Right lung (tissue), 5 donors: ENCODE data around the gene RPS6KB2. TPM values are rescaled to one million over a fixed set of nuclear protein-coding genes. Genes with fewer than 3 reads are reported as not detected.
"Not testable (repeated sequence)": the region's sequence is repeated elsewhere in the genome, so short reads cannot be mapped to it uniquely, and the experiment has no call there.

ENCODE experiments used
- DNase-seq, 2 donors: peaks; one replicate each; pipeline ENCODE4 v3.0.0-alpha.2; 2013
- polyA plus RNA-seq, 5 donors: library from polyadenylated mRNA; unstranded; fragments of 120-200 nt; gene quantifications; one replicate each; pipeline versions ENCODE4 v1.2.1 to v1.2.3, GENCODE V29; 2013; ENCODE audit warnings: inconsistent platforms in 1 of 5, low replicate concordance in 1 of 5; ENCODE audit not compliant: insufficient read length in 5 of 5, insufficient read depth in 1 of 5

RPS6KB2 gene
- polyA plus RNA-seq, 5 donors: 34.2 to 45.2 (median 40.7) TPM

DNA sequence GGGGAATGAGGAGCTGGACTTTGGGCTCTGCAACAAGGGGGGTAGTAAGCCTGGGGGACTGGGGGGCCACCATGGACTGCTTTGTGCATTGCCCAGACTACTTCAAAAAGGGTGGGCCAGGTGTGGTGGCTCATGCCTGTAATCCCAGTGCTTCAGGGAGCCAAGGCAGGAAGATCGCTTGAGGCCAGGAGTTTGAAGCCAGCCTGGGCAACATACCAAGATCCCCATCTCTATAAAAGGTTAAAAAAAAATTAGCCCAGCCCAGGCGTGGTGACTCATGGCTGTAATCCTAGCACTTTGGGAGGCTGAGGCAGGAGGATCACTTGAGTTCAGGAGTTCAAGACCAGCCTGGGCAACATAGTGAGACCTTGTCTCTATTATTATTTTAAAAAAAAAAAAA lies 37.2 kb downstream of the RPS6KB2 start:
- not testable (repeated sequence) for DNase-seq

DNA sequence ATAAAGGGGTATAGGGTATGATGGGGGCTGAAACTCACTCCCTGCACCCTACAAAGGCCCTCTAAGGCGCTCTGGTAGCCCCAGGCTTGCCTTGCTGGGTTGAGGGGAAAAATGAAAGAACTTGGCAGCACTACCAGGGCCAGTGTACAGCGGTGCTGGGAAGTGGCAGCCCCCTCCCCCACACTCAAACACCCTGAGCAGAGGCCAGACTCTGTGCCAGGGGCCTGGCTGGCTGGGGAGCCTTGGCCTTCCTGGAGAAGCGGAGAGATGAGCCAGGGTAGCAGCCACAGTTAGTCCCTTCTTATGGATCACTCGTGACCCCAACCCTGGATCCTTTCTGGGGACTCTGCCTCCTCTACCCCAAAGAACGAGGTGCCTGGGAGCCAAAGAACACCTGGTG lies 38.1 kb downstream of the RPS6KB2 start:
- no peak for DNase-seq

DNA sequence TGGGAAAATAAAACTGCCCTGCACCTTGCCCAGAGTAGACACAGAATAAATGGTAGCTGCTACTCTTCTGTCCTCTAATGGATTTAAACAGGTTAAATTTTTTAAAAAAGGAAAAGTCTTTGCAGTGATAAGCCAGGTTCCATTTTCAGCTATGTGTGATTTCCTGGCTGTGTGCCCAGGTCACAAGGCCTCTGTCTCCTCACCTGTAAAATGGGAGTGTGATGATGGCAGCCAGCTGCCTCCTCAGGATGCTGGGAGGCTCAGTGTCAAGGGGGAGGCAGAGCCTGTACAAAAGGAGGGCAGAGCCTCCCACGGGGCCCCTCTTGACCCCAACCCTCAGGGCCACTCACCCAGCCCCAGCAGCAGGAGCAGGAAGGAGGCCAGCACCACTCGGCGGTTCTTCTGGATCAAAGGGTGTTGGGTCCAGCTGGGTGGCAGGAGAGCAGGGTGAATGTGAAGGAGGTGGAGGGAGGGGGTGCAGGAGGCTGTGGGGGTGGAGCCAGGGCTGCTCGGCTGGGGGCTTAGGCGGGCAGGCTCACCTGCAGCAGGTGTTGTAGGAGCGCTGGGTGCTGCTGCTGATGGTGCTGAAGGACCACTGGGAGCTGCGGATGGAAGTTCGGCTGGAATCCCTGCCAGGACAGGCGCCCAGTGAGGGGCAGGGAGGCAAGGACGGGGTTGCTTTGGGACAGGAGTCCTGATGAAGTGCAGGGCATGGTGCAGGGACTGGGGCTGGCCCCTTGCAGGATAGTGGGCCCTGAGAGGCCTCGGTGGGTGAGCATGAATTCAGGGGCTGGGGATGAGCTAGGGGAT lies 38.9 kb downstream of the RPS6KB2 start:
- no peak for DNase-seq

DNA sequence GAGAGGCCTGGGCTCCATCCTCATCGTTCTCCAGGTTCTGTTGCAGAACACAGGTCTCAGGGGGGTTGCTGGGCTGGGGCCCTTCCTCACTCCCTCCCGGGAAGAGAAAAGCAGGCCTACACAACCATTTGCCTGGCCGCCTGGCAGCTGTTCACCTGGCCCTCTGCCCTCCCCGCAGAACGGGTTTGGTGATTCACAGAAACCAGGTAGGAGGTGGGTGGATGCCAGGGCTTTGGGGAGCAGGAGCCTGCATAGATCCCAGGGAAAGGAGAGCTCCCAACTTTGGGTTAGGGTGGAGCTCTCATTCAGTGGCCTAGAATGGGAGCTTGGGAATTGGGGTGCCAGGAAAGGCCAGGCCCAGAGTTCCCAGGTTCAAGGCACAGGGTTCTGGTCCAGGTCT lies 39.8 kb downstream of the RPS6KB2 start:
- no peak for DNase-seq

DNA sequence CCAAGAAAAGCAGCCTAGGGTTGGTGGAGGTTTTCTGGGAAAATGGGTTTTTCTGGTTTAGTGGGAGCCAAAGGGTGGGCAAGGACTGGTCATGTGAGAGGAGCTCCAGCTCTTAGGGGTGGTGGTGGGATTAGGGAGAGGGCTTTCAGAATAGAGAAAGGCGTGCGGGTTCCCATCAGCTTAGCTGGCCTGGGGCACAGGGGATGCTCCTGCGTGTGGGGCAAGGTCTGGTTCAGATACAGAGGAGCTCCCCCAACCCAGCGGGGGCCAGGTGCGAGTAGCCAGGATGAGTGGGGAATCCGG lies 40.1 kb downstream of the RPS6KB2 start:
- DNase-seq: no peak

GRCh38 chr11:67468759-67469507 lies 40.6 kb downstream of the RPS6KB2 start, which contains the start of gene TMEM134:
TMEM134 (minus strand) TSS chr11:67469251; CDS start chr11:67469192, 59 bp downstream.
- DNase-seq: peak; percentile 88 to 90

DNA sequence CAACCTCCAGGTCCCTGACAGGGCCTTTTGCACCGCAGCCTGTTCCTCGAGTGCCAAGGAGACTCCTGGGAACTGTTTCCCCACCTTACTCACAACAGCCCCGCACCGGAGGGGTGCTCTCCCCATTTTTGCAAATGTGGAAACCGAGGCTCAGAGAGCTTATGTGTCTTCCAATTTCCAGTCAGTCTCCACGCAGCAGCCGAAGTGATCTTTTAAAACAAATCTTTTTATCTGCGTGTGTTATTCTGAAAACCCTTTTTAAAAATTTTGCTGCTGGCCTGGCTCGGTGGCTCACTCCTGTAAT lies 41.2 kb downstream of the RPS6KB2 start:
- no peak for DNase-seq

DNA sequence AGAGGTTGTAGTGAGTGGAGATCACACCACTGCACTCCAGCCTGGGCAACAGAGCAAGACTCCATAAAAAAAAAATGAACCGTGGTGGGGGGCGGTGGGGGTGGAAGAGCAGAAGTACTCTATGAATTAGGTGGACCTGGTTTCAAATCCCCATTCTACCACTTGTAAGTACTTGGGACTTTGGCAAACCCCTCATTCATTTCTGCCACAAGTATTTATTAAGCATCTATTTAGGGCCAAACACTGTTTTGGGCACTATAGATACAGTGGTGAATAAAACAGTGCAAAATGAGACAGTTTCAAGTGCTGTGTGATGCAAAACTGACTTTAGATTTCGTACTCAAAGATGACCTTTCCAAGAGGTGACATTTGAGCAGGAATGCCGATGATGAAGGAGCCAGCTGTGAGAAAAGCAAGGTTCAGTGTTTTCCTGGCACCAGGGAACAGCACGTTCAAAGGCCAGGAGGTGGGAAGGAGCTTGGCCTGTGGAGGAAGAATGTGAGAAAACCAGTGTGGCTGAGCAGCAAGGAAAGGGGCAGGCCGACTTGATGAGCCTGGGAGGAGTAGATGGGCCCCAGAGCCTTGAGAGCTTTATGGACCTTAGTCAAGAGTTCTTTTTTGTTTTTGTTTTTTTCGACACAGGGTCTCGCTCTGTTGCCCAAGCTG lies 42.2 kb downstream of the RPS6KB2 start:
- no peak for DNase-seq

GRCh38 chr11:67472882-67473281 lies 44.6 kb downstream of the RPS6KB2 start:
- DNase-seq: no peak

DNA sequence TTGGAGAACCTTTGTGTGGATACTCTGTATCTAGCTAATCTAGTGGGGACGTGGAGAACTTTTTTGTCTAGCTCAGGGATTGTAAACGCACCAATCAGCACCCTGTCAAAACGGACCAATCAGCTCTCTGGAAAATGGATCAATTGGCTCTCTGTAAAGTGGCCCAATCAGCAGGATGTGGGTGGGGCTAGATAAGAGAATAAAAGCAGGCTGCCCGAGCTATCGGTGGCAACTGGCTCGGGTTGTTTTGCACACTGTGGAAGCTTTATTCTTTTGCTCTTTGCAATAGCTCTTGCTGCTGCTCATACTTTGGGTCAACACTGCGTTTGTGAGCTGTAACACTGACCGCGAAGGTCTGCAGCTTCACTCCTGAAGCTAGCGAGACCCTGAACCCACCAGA lies 48.4 kb downstream of the RPS6KB2 start:
- DNase-seq: not testable (repeated sequence)

GRCh38 chr11:67477344-67478050 lies 49.2 kb downstream of the RPS6KB2 start:
- not testable (repeated sequence) for DNase-seq

GRCh38 chr11:67482275-67482826 lies 54.1 kb downstream of the RPS6KB2 start:
- DNase-seq: no peak

DNA sequence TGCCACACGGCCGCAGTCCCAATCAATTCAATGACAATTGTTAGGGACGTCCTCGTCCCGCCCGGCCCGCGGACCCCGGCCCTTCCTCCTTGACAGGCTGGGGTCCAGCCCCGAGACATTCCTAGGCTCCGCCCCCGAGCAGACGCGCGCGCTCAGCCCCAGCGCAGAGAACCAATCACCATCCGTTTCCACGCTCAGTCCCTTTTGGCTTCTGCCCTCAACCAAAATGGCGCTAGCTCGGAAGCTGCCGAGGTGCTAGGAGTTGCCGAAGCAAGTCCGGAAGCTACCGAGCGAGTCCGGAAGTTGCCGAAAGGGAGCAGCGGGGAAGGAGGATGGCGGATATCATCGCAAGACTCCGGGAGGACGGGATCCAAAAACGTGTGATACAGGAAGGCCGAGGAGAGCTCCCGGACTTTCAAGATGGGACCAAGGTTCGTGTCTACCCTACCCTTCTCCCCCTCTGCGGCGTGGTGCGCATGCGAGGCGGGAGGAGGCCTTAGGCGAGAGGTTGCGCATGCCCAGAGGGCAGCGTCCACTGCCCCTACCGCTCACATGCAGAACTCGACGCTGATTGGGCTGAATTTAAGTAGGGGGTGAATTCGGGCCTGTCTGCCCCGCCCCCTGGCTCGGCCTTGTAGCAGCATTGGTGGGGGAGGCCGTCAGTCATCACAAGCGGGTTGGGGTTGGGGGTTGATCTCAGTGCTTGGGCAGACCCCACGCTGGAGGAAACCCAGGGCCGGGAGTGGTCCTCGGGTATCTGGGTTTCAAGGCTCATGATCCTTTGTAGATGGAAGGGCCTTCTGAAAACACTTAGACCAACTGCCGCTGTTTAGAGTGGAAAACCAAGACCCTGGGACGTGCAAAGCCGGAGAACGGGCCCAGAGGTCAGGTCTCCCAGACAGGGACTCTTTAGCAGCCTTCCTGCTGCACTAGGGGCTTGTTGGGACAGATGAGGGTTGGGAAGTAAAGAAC lies 54.8 kb downstream of the RPS6KB2 start, which contains the start of gene AIP:
Gene AIP, plus strand, starts transcription at position 200 of the 972 bp plus-strand sequence. Its CDS starts 133 bp downstream, at position 333.
- DNase-seq: peak; percentile 97

- DNase-seq: no peak
Observed at GRCh38 chr11:67483831-67484665, 55.8 kb downstream of the RPS6KB2 start.

GRCh38 chr11:67484847-67485311 lies 56.6 kb downstream of the RPS6KB2 start:
- DNase-seq: no peak
